ENCODE measurements around the gene DVL1. TPM values are rescaled to one million over a fixed set of nuclear protein-coding genes. Genes with fewer than 3 reads are reported as not detected.

DVL1 gene
- total and polyA plus RNA-seq, 2 experiments from 2014 or later: 8.6 to 113 TPM

DNA sequence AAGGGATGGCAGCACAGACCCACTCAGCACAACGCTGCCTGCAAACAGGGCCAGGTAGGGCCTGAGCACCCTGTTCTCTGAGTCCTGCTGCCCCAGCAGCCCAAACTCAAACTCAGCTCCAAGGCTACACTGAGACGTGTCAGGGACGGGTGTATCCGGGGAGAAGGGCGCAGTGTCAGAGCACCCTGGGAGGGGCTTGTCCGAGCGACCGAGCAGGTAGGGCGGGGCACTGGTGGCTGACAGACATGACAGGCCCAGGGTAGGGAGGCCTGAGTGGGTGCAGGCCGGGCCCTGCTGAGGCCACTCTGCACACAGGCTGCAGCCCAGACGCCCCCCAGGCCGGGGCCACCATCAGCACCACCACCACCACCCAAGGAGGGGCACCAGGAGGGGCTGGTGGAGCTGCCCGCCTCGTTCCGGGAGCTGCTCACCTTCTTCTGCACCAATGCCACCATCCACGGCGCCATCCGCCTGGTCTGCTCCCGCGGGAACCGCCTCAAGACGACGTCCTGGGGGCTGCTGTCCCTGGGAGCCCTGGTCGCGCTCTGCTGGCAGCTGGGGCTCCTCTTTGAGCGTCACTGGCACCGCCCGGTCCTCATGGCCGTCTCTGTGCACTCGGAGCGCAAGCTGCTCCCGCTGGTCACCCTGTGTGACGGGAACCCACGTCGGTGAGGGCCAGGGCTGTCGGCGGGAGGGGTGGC, 63.5 kb downstream of the DVL1 start:
- Histone ChIP-seq H3K4me2 (ENCODE audit: unreplicated experiment) (no peak overlapping the region), H3K79me2 (ENCODE audit: insufficient read depth) (no peaks in the 10 kb centered on the region), H3K27ac (no peak overlapping the region), H2AFZ (no peak overlapping the region), H3K4me3 (no peak overlapping the region), H3K9me2 (ENCODE audit: insufficient read depth) (no peaks in the 10 kb centered on the region), H3K9ac (no peak overlapping the region), H3K9me3 (ENCODE audit: low read depth) (no peaks in the 10 kb centered on the region), H3F3A (ENCODE audit: insufficient read depth) (no peaks in the 10 kb centered on the region), H4K20me1 (ENCODE audit: insufficient read depth) (no peaks in the 10 kb centered on the region), H3K4me1 (ENCODE audit: insufficient read depth) (no peaks in the 10 kb centered on the region), H3K27me3 (replicated peaks; ENCODE audit: insufficient read depth) (no peaks in the 10 kb centered on the region), H3K36me3 (ENCODE audit: low read depth) (no peaks in the 10 kb centered on the region)
- WGBS, 2 experiments (ENCODE audit: low coverage in 1 of 2, low lambda C conversion rate in 2 of 2, missing lambda C conversion rate in 2 of 2): 54 to 59% methylated on average over 31 to 34 of the region's 37 CpGs
- no peak for TF ChIP-seq EZH2phosphoT487 (IDR thresholded peaks at IDR 0.05; ENCODE audit: insufficient read depth, low read depth)
- no peak for TF ChIP-seq EZH2 (IDR thresholded peaks at IDR 0.05; ENCODE audit: insufficient read depth, poor library complexity, severe bottlenecking)
- DNase-seq: no peak
- in situ Hi-C loops (cut with MboI): no loop called here

Small RNA genes lying within 50 kb of the gene (microRNA-seq; reads per million reads assigned to microRNA genes)
- gene MIR6726 (ENCODE audit: borderline number of aligned reads) (3.6 reads per million), gene MIR6727 (ENCODE audit: borderline number of aligned reads) (2.0 reads per million), gene MIR6808 (ENCODE audit: borderline number of aligned reads) (not detected)

Small RNA genes lying within 50 kb of the gene (small RNA-seq; reads per million reads assigned to genes)
- not detected for gene MIR6726 (ENCODE audit: low read depth, low replicate concordance)

Other genes with a start within 250 kb of the DVL1 start
- gene C1orf159, start 233.3 kb downstream of the DVL1 start, total RNA-seq (2014; rRNA removed; shearing (Covaris generic)): 5.2 and 13.1 TPM in 2 replicates
- gene C1orf159, start 233.3 kb downstream of the DVL1 start, polyA plus RNA-seq (2016; fragmentation: Nextera tagmentation; extraction: Ambion mirVana): 11.0 and 11.4 TPM in 2 replicates
- gene TTLL10, start 175.5 kb downstream of the DVL1 start, total RNA-seq (2014; rRNA removed; shearing (Covaris generic)): not detected in 2 replicates
- not detected in 2 replicates for gene TTLL10, start 175.5 kb downstream of the DVL1 start, polyA plus RNA-seq (2016; fragmentation: Nextera tagmentation; extraction: Ambion mirVana)
- not detected in 2 replicates for gene TNFRSF18, start 142.8 kb downstream of the DVL1 start, total RNA-seq (2014; rRNA removed; shearing (Covaris generic))
- gene TNFRSF18, start 142.8 kb downstream of the DVL1 start, polyA plus RNA-seq (2016; fragmentation: Nextera tagmentation; extraction: Ambion mirVana): 0.18 TPM in 1 of 2 replicates, not detected in the other
- gene TNFRSF4, start 135.3 kb downstream of the DVL1 start, total RNA-seq (2014; rRNA removed; shearing (Covaris generic)): not detected in 2 replicates
- not detected in 2 replicates for gene TNFRSF4, start 135.3 kb downstream of the DVL1 start, polyA plus RNA-seq (2016; fragmentation: Nextera tagmentation; extraction: Ambion mirVana)
- 214 and 216 TPM in 2 replicates for gene SDF4, start 117.4 kb downstream of the DVL1 start, total RNA-seq (2014; rRNA removed; shearing (Covaris generic))
- gene SDF4, start 117.4 kb downstream of the DVL1 start, polyA plus RNA-seq (2016; fragmentation: Nextera tagmentation; extraction: Ambion mirVana): 261 and 269 TPM in 2 replicates
- 50.3 and 52.5 TPM in 2 replicates for gene B3GALT6, start 117.2 kb downstream of the DVL1 start, total RNA-seq (2014; rRNA removed; shearing (Covaris generic))
- gene B3GALT6, start 117.2 kb downstream of the DVL1 start, polyA plus RNA-seq (2016; fragmentation: Nextera tagmentation; extraction: Ambion mirVana): 6.5 and 8.3 TPM in 2 replicates
- gene C1QTNF12, start 102.7 kb downstream of the DVL1 start, total RNA-seq (2014; rRNA removed; shearing (Covaris generic)): 0.38 and 3.1 TPM in 2 replicates
- gene C1QTNF12, start 102.7 kb downstream of the DVL1 start, polyA plus RNA-seq (2016; fragmentation: Nextera tagmentation; extraction: Ambion mirVana): 2.0 and 2.1 TPM in 2 replicates
- 49.7 and 51.0 TPM in 2 replicates for gene UBE2J2, start 75.6 kb downstream of the DVL1 start, total RNA-seq (2014; rRNA removed; shearing (Covaris generic))
- 63.5 and 68.0 TPM in 2 replicates for gene UBE2J2, start 75.6 kb downstream of the DVL1 start, polyA plus RNA-seq (2016; fragmentation: Nextera tagmentation; extraction: Ambion mirVana)
- 0.76 and 2.5 TPM in 2 replicates for gene SCNN1D, start 69.0 kb downstream of the DVL1 start, total RNA-seq (2014; rRNA removed; shearing (Covaris generic))
- 0.46 and 0.55 TPM in 2 replicates for gene SCNN1D, start 69.0 kb downstream of the DVL1 start, polyA plus RNA-seq (2016; fragmentation: Nextera tagmentation; extraction: Ambion mirVana)
- 58.6 and 68.0 TPM in 2 replicates for gene ACAP3, start 41.5 kb downstream of the DVL1 start, total RNA-seq (2014; rRNA removed; shearing (Covaris generic))
- gene ACAP3, start 41.5 kb downstream of the DVL1 start, polyA plus RNA-seq (2016; fragmentation: Nextera tagmentation; extraction: Ambion mirVana): 11.6 and 11.8 TPM in 2 replicates
- 36.2 and 46.5 TPM in 2 replicates for gene PUSL1, start 40.8 kb downstream of the DVL1 start, total RNA-seq (2014; rRNA removed; shearing (Covaris generic))
- gene PUSL1, start 40.8 kb downstream of the DVL1 start, polyA plus RNA-seq (2016; fragmentation: Nextera tagmentation; extraction: Ambion mirVana): 28.3 and 30.9 TPM in 2 replicates
- gene INTS11, start 24.8 kb downstream of the DVL1 start, total RNA-seq (2014; rRNA removed; shearing (Covaris generic)): 80.1 and 90.0 TPM in 2 replicates
- 70.2 and 72.8 TPM in 2 replicates for gene INTS11, start 24.8 kb downstream of the DVL1 start, polyA plus RNA-seq (2016; fragmentation: Nextera tagmentation; extraction: Ambion mirVana)
- 30.5 and 39.0 TPM in 2 replicates for gene CPTP, start 24.6 kb downstream of the DVL1 start, total RNA-seq (2014; rRNA removed; shearing (Covaris generic))
- 28.0 and 33.2 TPM in 2 replicates for gene CPTP, start 24.6 kb downstream of the DVL1 start, polyA plus RNA-seq (2016; fragmentation: Nextera tagmentation; extraction: Ambion mirVana)
- 0.54 TPM in 1 of 2 replicates, not detected in the other for gene TAS1R3, start 18.1 kb downstream of the DVL1 start, total RNA-seq (2014; rRNA removed; shearing (Covaris generic))
- 0.24 TPM in 1 of 2 replicates, not detected in the other for gene TAS1R3, start 18.1 kb downstream of the DVL1 start, polyA plus RNA-seq (2016; fragmentation: Nextera tagmentation; extraction: Ambion mirVana)
- gene MXRA8, start 9.1 kb upstream of the DVL1 start, total RNA-seq (2014; rRNA removed; shearing (Covaris generic)): 1,040 and 1,228 TPM in 2 replicates
- 584 and 609 TPM in 2 replicates for gene MXRA8, start 9.1 kb upstream of the DVL1 start, polyA plus RNA-seq (2016; fragmentation: Nextera tagmentation; extraction: Ambion mirVana)
- 118 and 120 TPM in 2 replicates for gene AURKAIP1, start 25.8 kb upstream of the DVL1 start, total RNA-seq (2014; rRNA removed; shearing (Covaris generic))
- gene AURKAIP1, start 25.8 kb upstream of the DVL1 start, polyA plus RNA-seq (2016; fragmentation: Nextera tagmentation; extraction: Ambion mirVana): 216 and 218 TPM in 2 replicates
- 150 and 185 TPM in 2 replicates for gene CCNL2, start 49.9 kb upstream of the DVL1 start, total RNA-seq (2014; rRNA removed; shearing (Covaris generic))
- gene CCNL2, start 49.9 kb upstream of the DVL1 start, polyA plus RNA-seq (2016; fragmentation: Nextera tagmentation; extraction: Ambion mirVana): 151 and 199 TPM in 2 replicates
- 88.9 and 105 TPM in 2 replicates for gene MRPL20, start 57.9 kb upstream of the DVL1 start, total RNA-seq (2014; rRNA removed; shearing (Covaris generic))
- gene MRPL20, start 57.9 kb upstream of the DVL1 start, polyA plus RNA-seq (2016; fragmentation: Nextera tagmentation; extraction: Ambion mirVana): 176 and 181 TPM in 2 replicates
- gene ANKRD65, start 71.9 kb upstream of the DVL1 start, total RNA-seq (2014; rRNA removed; shearing (Covaris generic)): 0.51 and 0.97 TPM in 2 replicates
- 0.44 and 0.70 TPM in 2 replicates for gene ANKRD65, start 71.9 kb upstream of the DVL1 start, polyA plus RNA-seq (2016; fragmentation: Nextera tagmentation; extraction: Ambion mirVana)
- 1.4 and 2.3 TPM in 2 replicates for gene VWA1, start 86.3 kb upstream of the DVL1 start, total RNA-seq (2014; rRNA removed; shearing (Covaris generic))
- 0.60 and 1.3 TPM in 2 replicates for gene VWA1, start 86.3 kb upstream of the DVL1 start, polyA plus RNA-seq (2016; fragmentation: Nextera tagmentation; extraction: Ambion mirVana)
- not detected in 2 replicates for gene ATAD3C, start 100.3 kb upstream of the DVL1 start, total RNA-seq (2014; rRNA removed; shearing (Covaris generic))
- 0.51 TPM in 1 of 2 replicates, not detected in the other for gene ATAD3C, start 100.3 kb upstream of the DVL1 start, polyA plus RNA-seq (2016; fragmentation: Nextera tagmentation; extraction: Ambion mirVana)
- gene ATAD3B, start 122.3 kb upstream of the DVL1 start, total RNA-seq (2014; rRNA removed; shearing (Covaris generic)): 20.2 and 34.7 TPM in 2 replicates
- gene ATAD3B, start 122.3 kb upstream of the DVL1 start, polyA plus RNA-seq (2016; fragmentation: Nextera tagmentation; extraction: Ambion mirVana): 11.6 and 12.1 TPM in 2 replicates
- gene ATAD3A, start 162.7 kb upstream of the DVL1 start, total RNA-seq (2014; rRNA removed; shearing (Covaris generic)): 45.8 and 54.5 TPM in 2 replicates
- gene ATAD3A, start 162.7 kb upstream of the DVL1 start, polyA plus RNA-seq (2016; fragmentation: Nextera tagmentation; extraction: Ambion mirVana): 42.8 and 44.9 TPM in 2 replicates
- gene TMEM240, start 191.2 kb upstream of the DVL1 start, total RNA-seq (2014; rRNA removed; shearing (Covaris generic)): 1.1 and 3.3 TPM in 2 replicates
- 0.44 and 0.76 TPM in 2 replicates for gene TMEM240, start 191.2 kb upstream of the DVL1 start, polyA plus RNA-seq (2016; fragmentation: Nextera tagmentation; extraction: Ambion mirVana)
- gene SSU72, start 225.4 kb upstream of the DVL1 start, total RNA-seq (2014; rRNA removed; shearing (Covaris generic)): 60.8 and 69.2 TPM in 2 replicates
- 195 and 204 TPM in 2 replicates for gene SSU72, start 225.4 kb upstream of the DVL1 start, polyA plus RNA-seq (2016; fragmentation: Nextera tagmentation; extraction: Ambion mirVana)